HUES64 (cell line): Measurements from ENCODE around the gene NTRK3.

Experiments used
- H3K27ac ChIP-seq: 2 replicates; pipeline ENCODE4 v1.7.0; 2013; ENCODE audit warnings: low read depth, low read length, inconsistent platforms
- H3K27me3 ChIP-seq: 2 replicates; pipeline ENCODE4 v1.6.1; 2013; ENCODE audit warnings: mild to moderate bottlenecking, low read length; ENCODE audit not compliant: insufficient read depth
- H3K36me3 ChIP-seq: 2 replicates; pipeline ENCODE4 v1.6.1; 2013; ENCODE audit warnings: mild to moderate bottlenecking, low read length; ENCODE audit not compliant: insufficient read depth
- H3K4me1 ChIP-seq: 2 replicates; pipeline ENCODE4 v1.6.1; 2013; ENCODE audit warnings: mild to moderate bottlenecking, low read length, moderate library complexity; ENCODE audit not compliant: insufficient read depth
- H3K4me3 ChIP-seq: 2 replicates; pipeline ENCODE4 v1.5.1; 2013; ENCODE audit warnings: mild to moderate bottlenecking, low read length, moderate library complexity
- H3K9ac ChIP-seq: 2 replicates; pipeline ENCODE4 v1.6.1; 2013; ENCODE audit warnings: mild to moderate bottlenecking, low read depth, low read length
- H3K9me3 ChIP-seq: 2 replicates; pipeline ENCODE4 v1.6.1; 2013; ENCODE audit warnings: low read depth, low read length; ENCODE audit not compliant: insufficient read depth
- WGBS: fragments of 150-250, 120-280 bp; methylation state at CpG from one replicate; pipeline ENCODE4 v1.1.7; 2013; ENCODE audit warnings: missing lambda C conversion rate; 5-methylcytosine and 5-hydroxymethylcytosine counted together

Gene NTRK3

DNA sequence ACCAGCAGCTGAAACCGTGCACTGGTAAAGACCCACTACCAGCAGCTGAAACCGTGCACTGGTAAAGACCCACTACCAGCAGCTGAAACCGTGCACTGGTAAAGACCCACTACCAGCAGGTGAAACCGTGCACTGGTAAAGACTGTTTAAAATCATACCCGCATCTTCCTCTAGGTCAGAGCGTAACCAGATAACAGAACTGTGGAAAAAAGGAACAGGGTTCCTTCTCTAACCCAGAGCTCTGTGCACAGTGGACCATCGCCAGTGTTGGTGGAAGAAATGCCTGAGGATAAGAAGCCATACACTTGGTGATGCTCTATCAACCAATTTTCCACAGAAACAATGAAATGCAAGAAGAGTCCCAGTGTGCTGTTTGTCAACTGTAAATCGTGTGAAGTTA is 243.4 kb downstream of the NTRK3 start:
- Histone ChIP-seq H3K9ac (no peak overlapping the region), H3K27ac (no peak overlapping the region), H3K9me3 (no peaks in the 10 kb centered on the region), H3K36me3 (no peaks in the 10 kb centered on the region), H3K27me3 (no peaks in the 10 kb centered on the region), H3K4me3 (no peak overlapping the region), H3K4me1 (peaks cover 23% of the 10 kb centered on the region)
- 93% methylated on average over 7 of the region's 8 CpGs for WGBS

DNA sequence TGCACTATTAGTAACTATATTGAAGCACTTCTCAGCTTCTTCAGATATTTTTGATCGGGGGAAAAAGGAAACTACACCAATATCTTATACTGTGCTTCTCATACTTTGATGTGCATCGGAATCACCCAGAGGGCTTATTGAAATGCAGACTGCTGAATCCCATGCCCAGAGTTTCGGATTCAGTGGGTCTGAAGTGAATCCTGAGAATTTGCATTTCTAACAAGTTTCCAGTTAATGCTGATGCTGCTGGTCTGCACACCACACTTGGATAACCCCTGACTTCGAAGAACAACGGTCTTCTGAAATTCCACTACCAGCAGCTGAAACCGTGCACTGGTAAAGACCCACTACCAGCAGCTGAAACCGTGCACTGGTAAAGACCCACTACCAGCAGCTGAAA is 243.9 kb downstream of the NTRK3 start:
- no peaks in the 10 kb centered on the region for H3K36me3 ChIP-seq
- H3K27ac ChIP-seq: no peak overlapping the region
- 91% methylated on average over 6 of the region's 7 CpGs for WGBS
- H3K4me3 ChIP-seq: no peak overlapping the region
- H3K9ac ChIP-seq: no peak overlapping the region
- H3K4me1 ChIP-seq: peaks cover 23% of the 10 kb centered on the region
- no peaks in the 10 kb centered on the region for H3K27me3 ChIP-seq
- H3K9me3 ChIP-seq: no peaks in the 10 kb centered on the region

GRCh38 chr15:88012233-88012632 is 244.3 kb downstream of the NTRK3 start:
- Histone ChIP-seq H3K4me3 (no peak overlapping the region), H3K9me3 (no peaks in the 10 kb centered on the region), H3K27ac (no peak overlapping the region), H3K36me3 (no peaks in the 10 kb centered on the region), H3K4me1 (peaks cover 23% of the 10 kb centered on the region), H3K9ac (no peak overlapping the region), H3K27me3 (no peaks in the 10 kb centered on the region)
- WGBS: 94% methylated on average over 4 of the region's 4 CpGs

DNA sequence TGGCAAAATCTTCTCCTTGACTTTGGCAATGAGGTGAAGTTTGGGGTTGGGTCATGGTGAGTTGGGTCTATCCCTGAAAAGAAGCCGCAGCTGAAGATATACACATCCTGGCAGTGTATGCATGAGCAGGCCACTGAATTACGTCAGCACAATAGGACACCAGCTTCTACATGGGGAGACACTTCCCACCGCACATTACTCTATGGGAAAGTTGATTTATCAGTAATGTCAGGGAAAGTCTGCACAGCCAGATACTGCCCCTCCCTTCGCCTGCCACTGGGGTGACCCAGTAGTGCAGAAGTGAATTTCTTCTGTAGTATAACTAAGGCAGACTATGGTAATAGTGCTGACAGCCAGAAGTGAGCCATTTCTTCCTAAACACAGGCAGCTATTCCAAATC is 245.0 kb downstream of the NTRK3 start:
- WGBS: 94% methylated on average over 4 of the region's 4 CpGs
- no peak overlapping the region for H3K27ac ChIP-seq
- peaks cover 16% of the 10 kb centered on the region for H3K4me1 ChIP-seq
- H3K9ac ChIP-seq: no peak overlapping the region
- H3K9me3 ChIP-seq: no peaks in the 10 kb centered on the region
- no peaks in the 10 kb centered on the region for H3K36me3 ChIP-seq
- no peak overlapping the region for H3K4me3 ChIP-seq
- H3K27me3 ChIP-seq: no peaks in the 10 kb centered on the region

- H3K27ac ChIP-seq: no peak overlapping the region
- H3K4me1 ChIP-seq: no peaks in the 10 kb centered on the region
- 95% methylated on average over 3 of the region's 3 CpGs for WGBS
- H3K9ac ChIP-seq: no peak overlapping the region
- peaks cover 2% of the 10 kb centered on the region for H3K9me3 ChIP-seq
- H3K4me3 ChIP-seq: no peak overlapping the region
- no peaks in the 10 kb centered on the region for H3K27me3 ChIP-seq
- no peaks in the 10 kb centered on the region for H3K36me3 ChIP-seq
Measured at GRCh38 chr15:88006146-88006545, 250.4 kb downstream of the NTRK3 start.

DNA sequence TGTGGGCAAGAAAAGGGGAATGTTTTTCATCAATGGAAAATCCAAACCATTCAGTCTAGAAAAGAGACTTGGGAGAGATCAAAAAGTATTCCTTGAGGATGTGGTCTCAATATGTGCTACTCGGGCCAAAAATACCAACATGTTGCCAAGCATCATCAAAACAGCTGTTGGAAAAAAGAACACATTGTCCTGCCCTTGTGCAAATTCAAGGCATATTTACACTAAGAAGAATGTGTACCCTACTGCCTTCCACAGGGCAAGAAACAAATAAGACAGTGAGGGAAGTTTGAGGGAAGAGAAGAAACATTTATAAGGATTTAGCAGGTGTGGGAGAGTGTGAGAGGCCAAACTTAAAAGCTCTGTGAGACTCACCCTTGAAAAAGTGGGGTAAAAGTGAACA is 252.1 kb downstream of the NTRK3 start:
- no peak overlapping the region for H3K9ac ChIP-seq
- 82% methylated on average over 1 of the region's 1 CpG for WGBS

DNA sequence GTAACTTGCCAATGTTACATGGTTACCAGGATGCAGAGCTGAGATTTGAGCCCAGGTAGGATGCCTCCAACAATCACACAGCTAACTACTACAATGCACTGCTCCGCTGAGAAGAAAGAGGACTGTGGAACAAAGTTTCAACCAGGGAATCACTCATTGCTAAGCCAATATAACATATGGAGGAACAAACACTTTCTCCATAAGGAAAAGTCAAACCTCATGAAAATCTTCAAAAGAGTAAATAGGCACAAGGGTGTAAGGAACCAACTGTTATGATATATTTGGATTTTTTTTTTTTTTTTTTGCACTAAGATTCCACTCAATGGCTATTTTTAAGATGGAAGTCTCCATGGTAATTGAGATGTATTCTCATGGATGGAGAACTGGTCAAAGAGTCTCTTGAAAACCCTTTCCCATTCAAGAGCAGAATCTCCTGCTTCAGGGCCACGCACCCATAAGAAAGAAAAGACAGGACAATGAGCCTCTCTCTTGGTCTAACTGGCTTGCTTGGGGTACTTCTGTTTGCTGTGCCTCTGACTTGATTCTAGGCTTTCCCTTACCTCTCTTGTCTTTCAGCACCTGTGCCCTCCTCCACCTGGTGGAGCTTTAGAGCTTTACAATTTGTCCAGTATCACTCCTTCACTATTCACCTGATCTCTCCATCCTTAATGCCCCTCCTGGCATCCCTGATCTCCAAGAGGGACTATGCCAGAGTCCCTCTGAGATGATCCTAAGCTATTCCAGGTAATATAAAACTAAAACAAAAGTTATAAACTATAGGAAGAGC is 252.8 kb downstream of the NTRK3 start:
- WGBS: 93% methylated on average over 2 of the region's 2 CpGs
- no peak overlapping the region for H3K4me3 ChIP-seq
- H3K4me1 ChIP-seq: no peaks in the 10 kb centered on the region
- H3K27me3 ChIP-seq: no peaks in the 10 kb centered on the region
- H3K36me3 ChIP-seq: no peaks in the 10 kb centered on the region
- no peak overlapping the region for H3K9ac ChIP-seq
- H3K9me3 ChIP-seq: peaks cover 12% of the 10 kb centered on the region
- no peak overlapping the region for H3K27ac ChIP-seq

More for the DNA sequence above, 252.1 kb downstream of the NTRK3 start:
- Histone ChIP-seq H3K4me1 (no peaks in the 10 kb centered on the region), H3K27me3 (no peaks in the 10 kb centered on the region), H3K27ac (no peak overlapping the region), H3K4me3 (no peak overlapping the region), H3K9me3 (peaks cover 12% of the 10 kb centered on the region), H3K36me3 (no peaks in the 10 kb centered on the region)

DNA sequence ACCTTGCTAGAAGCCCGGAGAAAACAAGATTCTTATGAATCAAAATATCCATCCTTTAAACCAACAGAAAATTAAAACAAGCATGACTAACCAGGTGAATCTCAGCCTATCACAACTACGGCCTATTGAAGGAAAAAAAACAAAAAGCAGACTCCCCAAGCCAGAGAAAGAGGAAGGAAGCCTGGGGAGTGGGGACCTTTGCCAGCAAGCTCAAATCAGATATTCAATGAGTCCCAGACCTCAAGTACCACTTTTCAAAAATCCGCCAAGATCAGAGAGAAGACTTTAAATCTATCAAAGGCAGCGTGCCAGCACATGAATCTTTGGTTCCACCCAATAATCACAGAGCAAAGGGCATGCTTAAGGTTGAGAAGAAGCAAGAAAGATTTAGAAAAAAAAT is 253.8 kb downstream of the NTRK3 start:
- no peak overlapping the region for H3K9ac ChIP-seq
- H3K4me1 ChIP-seq: no peaks in the 10 kb centered on the region
- H3K27ac ChIP-seq: no peak overlapping the region
- no peak overlapping the region for H3K4me3 ChIP-seq
- H3K36me3 ChIP-seq: no peaks in the 10 kb centered on the region
- WGBS: 91% methylated on average over 4 of the region's 4 CpGs
- peaks cover 12% of the 10 kb centered on the region for H3K9me3 ChIP-seq
- no peaks in the 10 kb centered on the region for H3K27me3 ChIP-seq

GRCh38 chr15:87998630-87999029 is 257.9 kb downstream of the NTRK3 start:
- Histone ChIP-seq H3K4me1 (no peaks in the 10 kb centered on the region), H3K36me3 (no peaks in the 10 kb centered on the region), H3K4me3 (no peak overlapping the region), H3K27me3 (no peaks in the 10 kb centered on the region), H3K9me3 (peaks cover 12% of the 10 kb centered on the region), H3K27ac (no peak overlapping the region), H3K9ac (no peak overlapping the region)

- H3K27me3 ChIP-seq: no peaks in the 10 kb centered on the region
- H3K9me3 ChIP-seq: no peaks in the 10 kb centered on the region
- no peak overlapping the region for H3K27ac ChIP-seq
- WGBS: 100% methylated on average over 2 of the region's 2 CpGs
- H3K4me3 ChIP-seq: no peak overlapping the region
- H3K9ac ChIP-seq: no peak overlapping the region
- H3K36me3 ChIP-seq: no peaks in the 10 kb centered on the region
- H3K4me1 ChIP-seq: no peaks in the 10 kb centered on the region
Measured at GRCh38 chr15:87986776-87987175, 269.8 kb downstream of the NTRK3 start.

DNA sequence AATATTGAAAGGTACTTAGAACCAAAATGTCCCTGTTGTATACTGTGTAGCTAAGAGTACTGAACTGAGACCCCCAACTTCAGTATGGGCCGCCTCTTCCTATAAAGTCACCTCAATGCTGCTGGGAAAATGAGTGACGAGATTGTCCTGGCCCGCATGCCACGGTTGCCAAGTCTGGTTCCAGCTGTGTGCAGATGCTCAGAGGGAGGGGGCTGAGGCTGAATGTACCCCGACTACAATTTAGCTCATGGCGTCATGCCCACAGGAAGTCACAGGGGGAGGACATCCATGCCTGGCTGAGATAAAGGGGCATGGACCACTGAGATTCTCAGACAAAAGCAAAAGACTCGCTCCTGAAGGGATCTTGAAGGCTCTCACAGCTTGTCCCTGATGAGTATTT is 271.1 kb downstream of the NTRK3 start:
- Histone ChIP-seq H3K4me1 (no peaks in the 10 kb centered on the region), H3K9ac (no peak overlapping the region), H3K4me3 (no peak overlapping the region), H3K27ac (no peak overlapping the region), H3K27me3 (no peaks in the 10 kb centered on the region), H3K36me3 (no peaks in the 10 kb centered on the region), H3K9me3 (no peaks in the 10 kb centered on the region)
- 87% methylated on average over 7 of the region's 7 CpGs for WGBS

DNA sequence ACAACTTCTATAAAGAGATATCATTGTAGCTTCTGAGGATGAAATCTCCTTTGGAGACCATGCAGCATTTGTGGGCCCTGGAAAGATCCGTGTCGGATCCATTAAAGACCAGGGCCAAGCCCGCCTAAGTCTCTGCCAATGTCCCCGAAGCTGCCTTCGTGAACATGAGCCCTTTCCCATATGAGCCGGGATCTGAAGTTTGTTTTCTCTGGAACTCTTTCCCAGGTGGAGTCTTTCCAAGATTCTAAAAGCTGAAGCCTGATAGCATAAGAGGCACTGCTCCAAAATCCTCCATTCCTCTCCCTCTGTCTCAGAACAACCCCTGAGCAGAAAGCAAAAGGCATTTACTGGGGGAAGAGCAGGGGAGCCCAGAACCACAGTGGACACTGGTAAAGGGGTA is 274.6 kb downstream of the NTRK3 start:
- Histone ChIP-seq H3K4me3 (no peak overlapping the region), H3K36me3 (no peaks in the 10 kb centered on the region), H3K27me3 (no peaks in the 10 kb centered on the region), H3K9ac (no peak overlapping the region), H3K9me3 (no peaks in the 10 kb centered on the region), H3K27ac (no peak overlapping the region), H3K4me1 (no peaks in the 10 kb centered on the region)
- 94% methylated on average over 6 of the region's 6 CpGs for WGBS
